Upper lobe of left lung (tissue), 6 donors: Measurements from ENCODE around the gene HNF1A. TPM values are rescaled to one million over a fixed set of nuclear protein-coding genes. Genes with fewer than 3 reads are reported as not detected.

Experiments
- ATAC-seq, 2 donors: fragments of 200-7000 bp; cut with Tn5 transposase; one replicate each; pipeline ENCODE4 v1.9.1; 2022; ENCODE audit warnings: mild to moderate bottlenecking in 2 of 2, moderate library complexity in 2 of 2; ENCODE audit not compliant: low FRiP score in 2 of 2
- DNase-seq, 2 donors: peaks; one replicate each; pipeline ENCODE4 v3.0.0-alpha.2; 2019 to 2020
- H3K27ac ChIP-seq, 4 donors: fragments of 200-600 bp; sonication (generic); one replicate each; pipeline ENCODE4 v1.5.1; 2016 to 2019
- H3K27me3 ChIP-seq, 4 donors: fragments of 200-600 bp; sonication (generic); one replicate each; pipeline ENCODE4 v1.5.1; 2017 to 2019
- H3K36me3 ChIP-seq, 4 donors: fragments of 200-600 bp; sonication (generic); one replicate each; pipeline ENCODE4 v1.5.1; 2016 to 2019
- H3K4me1 ChIP-seq, 4 donors: fragments of 200-600 bp; sonication (generic); one replicate each; pipeline ENCODE4 v1.5.1; 2018 to 2019
- H3K4me3 ChIP-seq, 4 donors: fragments of 200-600 bp; sonication (generic); one replicate each; pipeline ENCODE4 v1.5.1; 2017 to 2019; ENCODE audit warnings: mild to moderate bottlenecking in 2 of 4, moderate library complexity in 1 of 4
- H3K9me3 ChIP-seq, 4 donors: fragments of 200-600 bp; sonication (generic); one replicate each; pipeline ENCODE4 v1.5.1; 2018 to 2019
- CTCF ChIP-seq, 6 experiments: fragments of 450-650 bp in 4 of 6; fragments of 200-600 bp in 2 of 6; sonication (generic) in 2 of 6; IDR thresholded peaks; one replicate each; pipeline ENCODE4 v1.5.1; 2016 to 2019; ENCODE audit warnings: antibody characterized with exemption in 6 of 6
- EP300 ChIP-seq, 4 donors: sonication (generic); formaldehyde crosslinking; IDR thresholded peaks; one replicate each; pipeline ENCODE4 v1.5.1; 2017; ENCODE audit warnings: antibody characterized with exemption in 4 of 4, control low read depth in 2 of 4
- POLR2A ChIP-seq, 4 donors: fragments of 450-650 bp; IDR thresholded peaks; one replicate each; pipeline ENCODE4 v1.5.1; 2016 to 2017; ENCODE audit warnings: antibody characterized with exemption in 4 of 4, mild to moderate bottlenecking in 2 of 4
- POLR2AphosphoS5 ChIP-seq, 2 donors: sonication (generic); formaldehyde crosslinking; IDR thresholded peaks; one replicate each; pipeline ENCODE4 v1.5.1; 2017; ENCODE audit warnings: antibody characterized with exemption in 2 of 2
- WGBS, 2 donors: methylation state at CpG; one replicate each; pipeline ENCODE4 v1.1.5; 2017 to 2018; 5-methylcytosine and 5-hydroxymethylcytosine counted together
- total RNA-seq, 6 donors: library from RNA; depleted of rRNA in 4 of 6; stranded (reverse); fragments of >200 nt in 4 of 6; gene quantifications; one replicate each; pipeline versions ENCODE4 v1.1.0 to v1.2.1, GENCODE V29; 2016 to 2021
- donor health status: DM: no; HTN: no; CAD: no; lungs with moderate emphysema.
- donor health status: DM: no; HTN: yes; CAD: no; lungs with severe emphysema.

The HNF1A gene
- total RNA-seq, 6 donors from 2014 or later = 0.24 to 0.30 TPM; not detected in 4

- Histone ChIP-seq H3K9me3 (no peaks in the 10 kb centered on the region), H3K27ac (no peak overlapping the region), H3K4me1 (peaks cover 0 to 9% (median 0%) of the 10 kb centered on the region in 4 donors), H3K27me3 (no peaks in the 10 kb centered on the region), H3K4me3 (no peak overlapping the region), H3K36me3 (no peaks in the 10 kb centered on the region)
- ATAC-seq (no peak), DNase-seq (no peak)
- WGBS, 2 donors = 71 to 82% methylated on average over 9 of the region's 9 CpGs
- TF ChIP-seq POLR2A (IDR thresholded peaks at IDR 0.05) (no peak), EP300 (IDR thresholded peaks at IDR 0.05) (no peak), POLR2AphosphoS5 (IDR thresholded peaks at IDR 0.05) (no peak), CTCF (IDR thresholded peaks at IDR 0.05) (no peak)
Measured at GRCh38 chr12:120932956-120933526, 45.3 kb upstream of the HNF1A start.

GRCh38 chr12:120933786-120934185 lies 44.6 kb upstream of the HNF1A start:
- whole genome bisulfite sequencing, 2 donors = 67 to 80% methylated on average over 6 of the region's 6 CpGs
- Histone ChIP-seq H3K4me3 (no peak overlapping the region), H3K27me3 (no peaks in the 10 kb centered on the region), H3K36me3 (no peaks in the 10 kb centered on the region), H3K27ac (no peak overlapping the region), H3K4me1 (peaks cover 0 to 9% (median 0%) of the 10 kb centered on the region in 4 donors), H3K9me3 (no peaks in the 10 kb centered on the region)
- DNase-seq (no peak), ATAC-seq (no peak)
- TF ChIP-seq POLR2A (IDR thresholded peaks at IDR 0.05) (no peak), CTCF (IDR thresholded peaks at IDR 0.05) (no peak), EP300 (IDR thresholded peaks at IDR 0.05) (no peak), POLR2AphosphoS5 (IDR thresholded peaks at IDR 0.05) (no peak)

GRCh38 chr12:120936197-120936596 lies 42.1 kb upstream of the HNF1A start:
- Histone ChIP-seq H3K4me3 (no peak overlapping the region), H3K9me3 (no peaks in the 10 kb centered on the region), H3K4me1 (peaks cover 0 to 9% (median 1%) of the 10 kb centered on the region in 4 donors), H3K36me3 (no peaks in the 10 kb centered on the region), H3K27me3 (no peaks in the 10 kb centered on the region), H3K27ac (peak overlapping the region in 1 of 4 donors; percentile 26)
- DNase-seq (peak in 1 of 2 donors; percentile 30), ATAC-seq (peak in 1 of 2 donors; percentile 76)
- no peak for TF ChIP-seq POLR2AphosphoS5 (IDR thresholded peaks at IDR 0.05)
- TF ChIP-seq EP300 (IDR thresholded peaks at IDR 0.05) = no peak
- TF ChIP-seq POLR2A (IDR thresholded peaks at IDR 0.05) = no peak
- no peak for TF ChIP-seq CTCF (IDR thresholded peaks at IDR 0.05)
- 33 to 61% methylated on average over 2 of the region's 2 CpGs for WGBS, 2 donors

- Histone ChIP-seq H3K9me3 (no peaks in the 10 kb centered on the region), H3K4me1 (peaks cover 0 to 9% (median 1%) of the 10 kb centered on the region in 4 donors), H3K4me3 (no peak overlapping the region), H3K27ac (no peak overlapping the region), H3K36me3 (no peaks in the 10 kb centered on the region), H3K27me3 (no peaks in the 10 kb centered on the region)
- TF ChIP-seq CTCF (IDR thresholded peaks at IDR 0.05) (no peak), EP300 (IDR thresholded peaks at IDR 0.05) (no peak)
- ATAC-seq (no peak), DNase-seq (no peak)
- 61 to 73% methylated on average over 3 of the region's 3 CpGs for WGBS, 2 donors
Measured at GRCh38 chr12:120938496-120938895, 39.8 kb upstream of the HNF1A start.

GRCh38 chr12:120939523-120939922 lies 38.8 kb upstream of the HNF1A start:
- Histone ChIP-seq H3K4me1 (peaks cover 0 to 11% (median 1%) of the 10 kb centered on the region in 4 donors), H3K36me3 (no peaks in the 10 kb centered on the region), H3K27ac (no peak overlapping the region), H3K9me3 (no peaks in the 10 kb centered on the region), H3K4me3 (no peak overlapping the region), H3K27me3 (no peaks in the 10 kb centered on the region)
- 19 to 25% methylated on average over 3 of the region's 3 CpGs for WGBS, 2 donors
- TF ChIP-seq EP300 (IDR thresholded peaks at IDR 0.05) (no peak), POLR2A (IDR thresholded peaks at IDR 0.05) (no peak), POLR2AphosphoS5 (IDR thresholded peaks at IDR 0.05) (no peak), CTCF (IDR thresholded peaks at IDR 0.05) (no peak)
- DNase-seq (peak in 1 of 2 donors; percentile 75), ATAC-seq (peak; percentile 61 to 83)
